GM19351 (cell line): Measurements from ENCODE around the gene SAMSN1.

ENCODE experiments used
- ATAC-seq: cut with Tn5 transposase; IDR thresholded peaks from one replicate; pipeline ENCODE4 v1.9.1; 2021; ENCODE audit warnings: mild to moderate bottlenecking, moderate library complexity; ENCODE audit not compliant: unreplicated experiment

The SAMSN1 gene

DNA sequence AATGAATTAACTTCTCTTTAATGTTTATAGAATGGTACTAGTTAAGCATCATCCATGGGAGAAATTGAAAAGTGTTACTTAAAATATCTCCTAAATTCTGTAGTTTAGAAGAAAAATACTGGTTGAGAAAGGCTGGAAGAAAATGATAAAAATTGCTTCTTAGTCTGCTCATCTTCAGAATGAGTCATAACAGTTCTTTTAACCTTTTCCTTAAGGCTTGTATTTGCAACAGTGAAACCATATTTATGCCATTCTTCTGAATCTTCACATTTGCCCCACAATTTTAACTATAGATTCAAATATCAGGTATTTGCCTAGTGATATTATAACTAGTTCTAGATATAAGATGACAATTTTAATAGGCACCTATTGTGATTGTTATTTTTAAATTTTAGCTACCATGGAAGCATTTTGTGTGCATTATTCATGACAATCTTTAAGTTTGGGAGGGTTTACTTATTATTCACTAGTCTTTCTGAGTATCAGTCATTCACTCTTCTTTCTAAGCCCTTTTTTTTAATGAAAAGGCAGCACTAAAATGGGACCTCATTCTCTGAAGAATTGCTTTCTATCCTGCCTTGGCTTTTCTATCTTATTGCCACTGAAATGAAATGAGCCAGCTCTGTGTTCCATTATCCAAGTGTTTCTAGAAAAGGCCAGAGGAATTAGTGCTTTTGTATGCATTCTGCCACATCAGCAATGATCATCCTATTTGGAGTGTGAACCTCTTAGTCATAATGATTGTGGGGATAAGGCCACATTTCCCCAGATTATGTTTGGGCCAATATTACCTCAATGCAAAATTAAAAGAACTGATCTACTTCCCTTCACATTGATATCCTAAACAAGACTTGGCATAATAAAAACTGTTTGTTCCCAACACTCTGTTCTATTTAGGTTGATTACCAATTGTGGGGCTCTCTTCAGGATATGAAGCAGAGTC lies 58.4 kb downstream of the SAMSN1 start:
- peak; percentile 47 for ATAC-seq

DNA sequence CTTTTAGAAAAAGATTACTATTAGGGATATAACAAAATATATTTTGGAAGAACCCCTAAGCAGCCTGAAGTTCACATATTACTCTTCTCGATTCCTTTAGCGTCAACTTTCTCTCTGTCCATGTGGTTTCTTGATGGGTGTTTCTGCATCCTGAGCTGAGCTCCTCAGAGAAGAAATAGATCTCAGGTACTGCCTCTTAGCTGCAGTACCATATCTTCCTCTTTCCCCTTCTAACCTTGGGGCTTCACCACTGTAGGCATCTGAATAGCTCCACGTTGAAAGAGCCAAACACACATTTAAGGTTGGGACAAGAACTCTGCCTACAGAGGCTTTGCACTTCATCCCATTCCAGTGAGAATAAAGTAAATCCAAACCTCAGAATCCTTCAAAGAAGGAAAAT lies 59.2 kb downstream of the SAMSN1 start:
- ATAC-seq: no peak

DNA sequence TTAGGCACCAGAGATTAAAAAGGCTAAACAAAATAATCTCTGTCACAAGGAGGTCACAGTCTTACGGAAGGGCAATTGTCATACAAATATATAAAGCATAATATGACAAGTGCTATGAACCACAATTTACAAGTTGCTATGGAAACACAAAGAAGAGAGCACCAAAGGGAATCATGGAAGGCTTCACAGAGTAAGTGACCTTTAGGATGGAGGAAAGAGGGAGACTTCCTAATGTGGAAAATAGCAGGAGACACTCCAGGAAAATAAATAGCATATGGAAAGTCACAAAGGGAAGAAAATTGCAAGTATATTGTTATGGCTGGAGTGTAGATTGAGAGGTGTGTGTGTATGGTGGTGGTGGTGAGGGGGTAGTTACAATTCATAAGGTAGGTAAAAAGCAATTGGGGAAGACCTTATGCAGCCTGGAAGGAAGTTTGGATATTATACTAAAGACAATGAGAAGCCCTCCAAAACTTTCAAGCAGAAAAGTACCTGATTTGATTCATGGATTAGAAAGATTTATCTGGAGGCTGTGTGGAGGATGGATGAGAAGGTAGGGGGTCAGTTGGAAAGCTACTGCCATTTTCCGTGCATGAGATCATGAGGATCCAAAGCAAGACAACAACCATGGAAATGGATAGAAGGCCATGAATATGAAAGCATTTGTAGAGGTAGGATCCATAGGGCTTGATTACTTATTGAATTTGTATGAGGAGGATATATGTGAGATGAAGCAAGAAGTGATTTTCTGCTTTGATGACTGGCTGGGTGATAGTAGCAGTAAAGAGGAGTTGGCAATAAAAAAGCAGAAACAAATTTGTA lies 61.7 kb downstream of the SAMSN1 start:
- no peak for ATAC-seq

DNA sequence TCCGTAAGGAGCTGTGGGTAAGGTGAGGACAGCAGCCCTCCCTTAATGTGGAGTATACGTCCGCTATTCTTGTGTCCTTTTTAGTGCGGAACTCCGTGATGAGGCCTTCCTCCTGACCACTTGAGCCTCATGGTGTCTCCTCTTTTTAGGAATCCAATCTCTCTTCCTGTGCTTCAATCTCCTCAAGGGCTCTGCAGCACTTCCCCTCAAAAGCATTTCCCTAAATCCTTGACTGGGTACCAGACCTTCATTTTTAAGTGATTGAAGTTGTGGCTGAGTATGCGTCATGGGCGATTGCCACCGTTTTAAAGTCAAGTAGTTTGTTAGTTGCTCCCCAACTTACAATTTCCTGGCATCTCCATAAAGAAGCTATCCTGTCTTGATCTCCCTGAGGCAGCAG lies 62.8 kb downstream of the SAMSN1 start:
- ATAC-seq: no peak

DNA sequence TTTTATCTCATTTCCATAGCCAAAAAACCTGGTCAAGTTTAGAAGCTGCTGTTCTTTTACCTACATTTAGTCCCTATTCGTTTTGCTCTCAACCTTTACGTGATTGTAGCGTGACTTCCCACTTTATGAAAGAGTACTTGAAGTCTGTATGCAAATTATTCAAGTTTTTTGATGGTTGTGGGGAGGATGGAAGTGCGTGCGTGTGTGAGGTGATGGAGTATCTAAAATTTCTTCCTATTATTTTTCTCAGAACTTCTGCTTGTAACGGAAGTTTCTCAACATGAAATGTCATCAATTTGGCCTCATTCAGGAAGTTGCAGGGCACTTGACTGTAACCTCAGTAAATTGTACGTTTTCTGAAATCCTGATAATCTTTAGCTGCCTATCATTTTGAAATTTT lies 64.0 kb downstream of the SAMSN1 start:
- ATAC-seq: peak; percentile 56

DNA sequence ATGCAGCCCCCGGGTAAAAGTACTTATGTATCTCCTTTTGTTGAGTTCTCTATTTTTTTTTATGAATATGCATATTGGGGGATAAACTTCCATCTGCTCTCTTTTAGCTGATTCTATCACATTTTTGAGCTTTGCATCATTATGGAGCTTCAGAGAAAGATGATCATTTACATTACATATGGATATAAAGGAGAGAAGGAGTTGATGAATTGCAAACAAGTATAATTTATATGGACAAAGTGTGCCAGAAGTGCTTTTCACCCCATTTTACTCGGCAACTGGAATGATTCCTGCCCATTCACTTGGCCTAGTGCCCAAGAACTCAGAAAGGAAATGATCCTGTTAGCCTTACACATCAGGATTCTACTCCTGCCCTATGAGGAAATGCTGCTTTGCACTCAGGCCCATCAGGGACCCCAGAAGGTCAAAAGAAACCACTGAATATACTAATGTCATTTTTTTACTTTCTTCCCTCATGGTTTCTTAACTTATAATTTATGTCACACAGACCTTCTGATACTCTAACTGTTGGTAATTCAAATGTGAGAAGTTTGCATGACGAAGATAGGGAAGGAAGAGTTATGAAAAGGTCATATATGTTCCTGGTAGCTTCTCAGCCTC lies 65.6 kb downstream of the SAMSN1 start:
- no peak for ATAC-seq

DNA sequence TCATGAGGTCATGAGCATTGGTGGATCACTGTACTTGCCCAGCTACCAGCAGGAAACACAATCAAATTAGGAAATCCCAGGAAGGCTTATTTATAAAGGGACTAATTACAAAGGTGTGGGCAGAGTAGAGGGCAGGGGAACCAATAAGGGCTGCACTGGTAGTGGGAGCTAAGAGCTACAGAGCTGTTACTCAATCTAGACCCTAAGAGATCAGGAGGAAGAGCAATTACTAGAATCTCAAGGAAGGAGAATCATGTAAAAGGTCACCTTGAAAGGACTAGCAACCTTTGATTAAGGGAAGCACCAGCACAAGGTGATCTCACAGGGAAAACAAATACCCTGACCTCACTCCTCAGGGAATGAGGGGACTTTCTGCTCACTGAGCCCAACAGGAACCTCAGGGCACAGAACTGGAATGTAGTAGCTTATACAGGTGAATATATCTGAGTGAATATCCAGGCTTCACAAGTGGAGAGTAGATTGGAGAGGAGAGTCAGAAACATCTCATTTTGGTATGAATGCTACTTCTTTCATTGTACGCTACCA lies 66.8 kb downstream of the SAMSN1 start:
- ATAC-seq: no peak

DNA sequence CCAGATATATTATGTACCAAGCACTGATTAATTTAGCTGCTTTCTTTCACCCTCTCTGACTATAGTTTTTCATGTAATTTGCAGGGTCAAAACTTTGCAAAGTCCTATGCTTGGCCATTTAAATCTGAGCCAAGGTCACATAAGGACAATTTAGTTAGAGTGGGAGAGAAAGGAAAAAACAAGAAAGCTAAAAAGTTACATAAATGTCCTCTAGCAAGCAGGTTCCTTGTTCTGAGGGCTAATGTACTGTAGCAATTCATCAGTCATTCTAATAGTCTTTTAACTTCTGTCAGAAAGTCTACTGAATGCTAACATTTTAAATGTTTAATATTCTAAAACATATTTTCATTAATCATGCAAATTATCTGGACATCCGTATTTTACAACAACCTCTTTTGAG lies 68.3 kb downstream of the SAMSN1 start:
- ATAC-seq: no peak

DNA sequence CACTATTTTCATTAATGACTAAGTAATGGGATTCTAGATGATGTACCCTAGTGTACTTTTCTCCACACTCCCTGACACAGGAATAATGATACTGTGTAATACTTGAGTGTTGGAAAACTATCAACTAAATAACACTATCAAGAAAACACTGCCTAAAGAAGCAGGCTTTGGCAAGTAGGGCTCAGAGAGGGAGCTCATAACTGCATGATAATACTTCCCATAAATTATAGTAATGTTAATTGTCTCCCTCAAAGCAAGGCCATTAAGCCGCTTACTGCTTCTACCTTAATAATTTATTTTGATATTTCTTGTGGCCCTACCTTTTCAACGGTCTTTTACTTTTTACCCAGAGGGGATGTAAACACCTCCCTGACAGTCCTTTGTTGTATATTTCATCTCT lies 69.0 kb downstream of the SAMSN1 start:
- no peak for ATAC-seq

DNA sequence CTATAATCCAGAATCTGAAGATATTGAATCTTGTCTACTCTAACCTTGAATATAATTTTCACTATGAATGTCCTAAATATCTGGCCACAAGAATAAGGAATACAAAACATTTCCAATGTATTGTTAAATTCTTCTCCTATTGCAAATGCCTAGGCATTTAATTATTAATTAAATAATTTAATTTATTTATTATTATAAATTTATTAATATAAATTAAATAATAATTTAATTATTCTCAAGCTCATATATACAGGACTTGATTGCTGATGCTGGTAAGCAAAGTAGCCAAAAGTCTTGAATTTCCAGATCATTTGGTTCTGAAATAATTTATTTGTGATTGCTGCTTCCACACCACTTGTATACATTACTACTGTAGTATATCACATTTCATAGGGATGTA lies 71.1 kb downstream of the SAMSN1 start:
- ATAC-seq: no peak

DNA sequence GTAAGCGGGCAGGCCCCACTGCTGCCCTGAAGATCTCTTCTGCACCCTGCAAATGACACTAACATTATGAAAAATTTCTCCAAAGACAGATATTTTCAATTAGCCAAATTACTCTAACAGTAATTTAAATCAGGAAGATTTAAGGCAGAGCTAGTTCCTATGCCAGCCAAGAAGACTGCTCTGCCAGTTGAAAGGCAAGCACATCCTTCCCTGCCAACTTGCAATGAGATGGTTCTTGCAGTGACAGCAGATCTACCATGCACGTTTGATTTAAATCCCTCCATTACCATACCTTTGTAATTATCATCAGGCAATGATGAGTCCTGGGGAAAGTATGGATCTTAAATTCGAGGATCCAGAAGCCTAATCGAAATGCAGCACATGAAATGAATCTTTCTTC lies 76.5 kb downstream of the SAMSN1 start:
- no peak for ATAC-seq

DNA sequence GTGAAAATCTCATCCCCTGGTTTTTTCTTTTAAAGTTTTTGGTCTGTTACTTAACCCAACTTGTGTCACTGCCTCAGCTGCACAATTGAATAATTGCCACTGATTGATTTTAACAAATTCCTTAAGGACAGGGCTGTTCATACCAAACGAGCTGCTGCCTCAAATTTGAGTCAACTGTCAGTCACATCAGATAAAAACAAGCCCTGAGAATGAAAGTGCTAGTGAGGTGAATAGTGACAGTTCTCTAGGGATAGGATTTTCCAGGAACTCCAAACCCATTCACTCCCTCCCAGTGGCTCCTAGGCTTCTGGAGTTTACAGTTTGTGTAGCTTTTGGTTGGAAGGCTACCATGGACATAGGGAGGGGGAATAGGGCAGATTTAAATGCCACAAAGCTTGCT lies 79.4 kb downstream of the SAMSN1 start:
- no peak for ATAC-seq

DNA sequence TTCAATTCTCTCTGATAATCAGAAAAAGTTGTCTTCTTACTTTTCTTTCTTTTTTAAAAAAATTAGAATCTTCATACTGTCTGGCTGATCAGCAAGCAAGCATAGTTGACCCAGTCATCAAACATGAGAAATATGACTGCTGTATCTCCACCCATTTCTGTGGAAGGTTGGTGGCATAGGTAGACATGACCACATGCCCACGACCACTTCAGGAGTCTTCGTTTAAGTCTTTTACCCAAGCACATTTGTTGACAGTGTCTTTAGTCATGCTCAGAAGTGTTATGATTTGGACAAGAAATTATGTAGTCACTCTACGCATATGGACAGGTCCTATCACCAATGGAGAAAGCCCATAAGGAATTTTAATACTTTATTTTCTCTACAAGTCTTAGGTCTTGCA lies 88.4 kb downstream of the SAMSN1 start:
- ATAC-seq: no peak

DNA sequence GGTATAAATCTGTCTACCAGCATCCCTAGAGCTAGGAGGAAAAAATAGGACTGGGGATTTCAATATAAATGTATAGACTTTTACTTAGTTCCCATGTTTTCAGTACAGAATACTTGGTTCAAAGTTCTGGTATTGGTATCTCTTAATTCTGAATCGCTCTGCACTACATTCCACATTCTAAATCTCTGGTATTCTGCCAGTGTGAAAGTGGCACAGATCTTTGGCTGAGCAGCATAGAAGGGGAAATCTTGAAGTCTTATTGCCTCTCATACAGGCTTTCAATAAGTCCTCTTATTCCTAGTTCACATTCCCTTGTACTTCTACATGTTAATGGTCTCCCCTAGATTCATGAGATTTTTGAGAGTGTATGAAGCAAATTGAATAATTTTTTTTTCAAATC lies 89.2 kb downstream of the SAMSN1 start:
- no peak for ATAC-seq

DNA sequence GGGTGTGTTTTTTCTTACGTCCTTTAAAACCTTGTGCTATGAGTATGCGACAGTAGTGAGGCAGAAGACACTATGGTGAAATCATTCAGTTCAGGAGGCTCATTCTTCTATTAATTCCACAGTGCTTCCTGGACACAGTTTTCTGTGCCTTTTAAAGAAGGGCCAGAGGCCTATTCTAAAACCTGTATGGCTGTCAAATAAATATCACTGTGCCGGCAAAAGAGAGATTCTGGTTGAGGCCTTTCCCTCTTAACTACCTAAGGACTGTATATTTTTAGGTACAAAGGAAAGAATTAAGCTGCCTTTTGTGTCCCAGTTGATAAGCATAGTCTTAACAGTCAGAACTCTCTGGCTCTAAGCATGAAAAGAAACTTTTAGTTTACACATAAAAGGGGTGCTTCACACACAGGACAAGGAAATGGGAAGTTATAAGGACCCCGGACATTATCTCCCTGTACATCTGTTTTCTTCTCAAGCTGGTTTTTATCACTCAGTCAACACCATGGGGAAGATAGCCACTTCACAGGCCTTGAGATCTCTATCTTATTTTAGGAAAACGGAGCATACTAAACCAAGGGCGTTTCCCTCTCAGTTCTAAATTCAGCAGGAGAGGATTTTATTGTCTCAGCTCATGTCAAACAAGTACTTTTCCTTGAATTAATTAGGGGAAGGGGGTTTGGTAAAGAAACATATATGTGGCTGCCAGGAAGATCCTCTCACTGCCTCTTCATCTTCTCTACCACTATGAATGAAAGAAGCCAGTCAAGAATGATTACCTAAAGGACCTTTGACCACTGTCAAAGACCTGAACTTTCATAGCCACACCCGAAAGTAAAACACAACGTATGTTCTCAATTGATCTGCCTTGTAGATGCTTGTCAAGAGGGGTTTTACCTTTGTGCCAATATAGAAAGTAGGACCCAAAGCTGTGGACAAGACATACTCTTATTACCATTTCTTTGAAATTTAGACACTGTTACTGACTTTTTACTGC lies 91.8 kb downstream of the SAMSN1 start:
- ATAC-seq: peak; percentile 72

DNA sequence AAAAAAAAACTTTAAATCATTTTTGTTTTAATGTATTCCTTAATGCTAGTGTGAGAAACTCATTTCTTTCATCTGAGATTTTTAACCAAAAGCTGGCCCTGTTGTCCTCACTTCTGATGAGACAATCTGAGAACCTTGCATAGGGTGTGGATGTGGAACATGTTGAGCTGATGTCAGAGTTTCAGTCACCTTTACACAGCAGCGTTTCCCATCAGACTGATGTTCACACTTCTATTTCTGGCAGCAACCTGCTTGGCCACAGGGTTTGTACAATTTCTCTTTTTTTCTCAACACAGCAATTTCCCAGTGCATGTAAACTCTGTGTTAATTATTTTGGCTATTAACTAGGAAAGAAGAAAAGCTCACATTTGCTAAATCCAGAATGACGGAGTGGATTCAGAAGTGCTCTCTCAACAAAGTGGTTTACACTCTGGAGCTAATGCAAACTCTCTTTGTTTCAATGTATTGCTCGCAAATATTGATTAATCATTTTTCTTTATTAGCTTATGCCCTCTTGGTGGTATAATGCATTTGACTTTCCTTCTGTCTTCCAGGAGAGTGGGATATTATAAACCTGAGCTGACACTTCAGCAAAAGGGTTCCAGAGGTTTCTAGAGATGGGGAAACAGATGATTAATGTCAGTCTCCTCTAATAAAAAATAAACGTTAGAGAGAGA lies 92.6 kb downstream of the SAMSN1 start:
- ATAC-seq: peak; percentile 86

DNA sequence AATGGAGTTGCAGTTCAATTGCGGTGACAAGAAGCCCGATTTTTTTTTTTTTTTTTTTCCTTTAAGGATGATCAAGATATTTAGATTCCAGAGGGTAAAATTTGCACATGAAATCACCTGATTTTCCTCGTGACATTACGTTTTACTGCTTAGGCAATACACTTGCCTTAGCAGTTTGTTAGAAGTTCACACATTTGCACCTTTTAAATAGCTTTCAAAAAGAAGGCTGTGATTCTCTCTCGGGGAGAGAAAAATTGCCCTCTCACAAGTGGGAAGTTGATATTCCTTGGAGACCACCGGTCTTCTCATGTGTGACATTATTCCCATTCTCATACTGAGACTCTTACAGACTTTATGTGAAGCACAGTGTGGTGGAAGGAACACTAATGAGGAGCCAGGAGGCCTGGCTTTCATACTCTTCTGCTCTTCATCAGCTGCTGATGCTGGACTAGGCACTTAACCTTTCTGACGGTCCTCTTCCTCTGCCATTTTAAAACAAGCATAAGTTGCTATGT lies 93.3 kb downstream of the SAMSN1 start:
- peak; percentile 13 for ATAC-seq

DNA sequence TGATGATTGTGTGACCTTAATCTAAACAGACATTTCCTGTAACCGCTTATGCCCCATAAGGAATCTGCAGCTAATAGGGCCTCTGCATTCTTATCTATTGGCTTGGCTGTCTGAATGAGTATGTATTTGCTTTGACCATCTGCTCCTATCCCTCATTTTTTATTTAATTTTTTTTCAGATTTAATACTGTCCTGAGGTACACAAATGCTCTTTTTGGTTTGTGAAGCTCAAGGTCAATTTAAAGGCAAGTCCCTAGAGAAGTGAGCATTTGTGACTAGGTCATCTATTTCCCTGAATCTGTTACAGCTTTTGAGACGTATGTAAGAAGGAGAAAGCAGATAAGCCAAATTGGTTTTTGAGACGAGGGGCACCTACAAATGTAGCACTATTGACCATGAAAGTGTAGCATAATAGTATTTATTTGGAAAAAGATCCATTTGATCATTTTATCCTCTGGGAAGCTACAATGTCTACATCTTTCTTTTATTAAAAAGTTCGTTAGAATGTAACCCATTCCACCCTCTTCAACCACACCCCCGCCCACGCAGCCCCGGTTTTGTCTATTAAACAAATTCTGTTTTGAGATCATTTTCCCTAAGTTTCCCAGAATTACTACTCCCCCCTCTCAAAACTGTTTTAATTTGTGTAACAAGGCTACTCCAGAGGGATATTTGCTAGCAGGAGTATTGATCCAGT lies 93.9 kb downstream of the SAMSN1 start:
- ATAC-seq: no peak

DNA sequence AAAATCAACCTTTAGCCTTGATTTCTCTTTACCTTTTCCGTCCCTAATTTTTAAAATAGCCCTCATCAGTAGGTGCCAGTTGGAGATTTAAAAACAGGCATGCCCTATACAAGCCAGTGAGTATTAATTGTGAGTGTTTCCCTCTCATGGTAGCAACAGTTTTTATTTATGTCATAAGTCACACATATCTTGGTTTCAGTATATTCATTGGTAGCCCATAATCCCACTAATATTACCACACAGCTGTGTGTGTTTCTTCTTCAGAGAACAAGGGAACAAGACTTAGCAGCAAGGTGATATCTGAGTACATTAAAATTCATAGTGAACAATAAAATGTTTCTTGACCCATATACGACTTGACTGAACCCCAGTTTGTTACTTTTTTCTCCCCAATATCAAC lies 94.6 kb downstream of the SAMSN1 start:
- ATAC-seq: no peak
